HepG2 (cell line): ENCODE measurements around the gene UGT1A3. TPM values are rescaled to one million over a fixed set of nuclear protein-coding genes. Genes with fewer than 3 reads are reported as not detected.

Experiments
- CHD2 ChIP-seq: IDR thresholded peaks from 2 replicates; pipeline ENCODE4 v1.6.1; 2011; ENCODE audit warnings: low read depth, low read length, improper control_type of control experiment
- KAT2B ChIP-seq: fragments of 150-350 bp; IDR thresholded peaks from 2 replicates; pipeline ENCODE4 v1.6.1; 2014; ENCODE audit warnings: low read depth, low read length, borderline replicate concordance
- PITX1 ChIP-seq: sonication (generic); formaldehyde crosslinking; IDR thresholded peaks from 2 replicates; pipeline ENCODE4 v1.5.1; 2020; ENCODE audit warnings: mild to moderate bottlenecking, missing genetic modification reagents
- SETDB1 ChIP-seq: sonication (generic); formaldehyde crosslinking; IDR thresholded peaks from 2 replicates; pipeline ENCODE4 v1.5.1; 2020; ENCODE audit warnings: missing genetic modification reagents, mild to moderate bottlenecking, borderline replicate concordance
- TEAD3 ChIP-seq: optimal IDR thresholded peaks from 2 replicates; pipeline ENCODE3; 2016; ENCODE audit warnings: borderline replicate concordance
- U2AF1 ChIP-seq: fragments of 200-400 bp; formaldehyde crosslinking; optimal IDR thresholded peaks from 2 replicates; pipeline ENCODE3; 2017; ENCODE audit warnings: mild to moderate bottlenecking, low read depth, low read length
- ZBTB39 ChIP-seq: sonication (generic); formaldehyde crosslinking; IDR thresholded peaks from 2 replicates; pipeline ENCODE4 v1.5.0; 2020; ENCODE audit warnings: missing genetic modification reagents
- ZBTB4 ChIP-seq: sonication (generic); formaldehyde crosslinking; IDR thresholded peaks from 2 replicates; pipeline ENCODE4 v1.4.0; 2020; ENCODE audit warnings: missing genetic modification reagents, mild to moderate bottlenecking, borderline replicate concordance
- ZNF17 ChIP-seq: sonication (generic); formaldehyde crosslinking; IDR thresholded peaks from 2 replicates; pipeline ENCODE4 v1.5.0; 2020; ENCODE audit warnings: mild to moderate bottlenecking, missing genetic modification reagents
- ZNF512B ChIP-seq: sonication (generic); formaldehyde crosslinking; IDR thresholded peaks from 2 replicates; pipeline ENCODE4 v1.5.1; 2020; ENCODE audit warnings: missing genetic modification reagents, mild to moderate bottlenecking, borderline replicate concordance
- ZNF562 ChIP-seq: sonication (generic); formaldehyde crosslinking; IDR thresholded peaks from 2 replicates; pipeline ENCODE4 v1.8.0; 2022; ENCODE audit warnings: missing genetic modification reagents, borderline replicate concordance
- ZNF598 ChIP-seq: sonication (generic); formaldehyde crosslinking; IDR thresholded peaks from 2 replicates; pipeline ENCODE4 v1.5.1; 2020; ENCODE audit warnings: mild to moderate bottlenecking, missing genetic modification reagents, borderline replicate concordance
- ZNF609 ChIP-seq: sonication (generic); formaldehyde crosslinking; IDR thresholded peaks from 2 replicates; pipeline ENCODE4 v1.4.0; 2020; ENCODE audit warnings: mild to moderate bottlenecking, missing genetic modification reagents, borderline replicate concordance
- polyA plus RNA-seq, 8 experiments: library from polyadenylated mRNA; depleted of rRNA in 3 of 8; stranded (reverse) in 7 of 8; unstranded in 1 of 8; fragments of >200 nt; fragmentation: Illumina TruSeq in 4 of 8; extraction: Trizol in 4 of 8; gene quantifications; 2 replicates each; pipeline versions ENCODE4 v1.2.1 to v1.2.3, GENCODE V29; 2011 to 2016; ENCODE audit warnings: low read depth in 4 of 8, missing spikeins in 1 of 8, mixed read lengths in 1 of 8; ENCODE audit not compliant: insufficient read depth in 1 of 8
- total RNA-seq, 5 experiments: library from RNA; depleted of rRNA; stranded (reverse); fragments of >200 nt; fragmentation: Illumina TruSeq; extraction: Trizol; gene quantifications; 2 replicates each; pipeline ENCODE4 v1.2.3, GENCODE V29; 2016; ENCODE audit warnings: low read depth in 1 of 5
- TF ChIP-seq, protein P1 (sequence below): sonication (generic); formaldehyde crosslinking; IDR thresholded peaks from 2 replicates; pipeline ENCODE4 v1.8.0; 2022; ENCODE audit warnings: mild to moderate bottlenecking, missing genetic modification reagents, moderate library complexity

Gene UGT1A3
- total and polyA plus RNA-seq, 2 of the 13 experiments (the other 11 are each of a cell fraction or from before 2014, with no cell fraction given) = not detected

- TF ChIP-seq ZBTB4 = no peak
- TF ChIP-seq ZNF17 (CRISPR knock-in tag) = no peak
- TF ChIP-seq, protein P1, sequence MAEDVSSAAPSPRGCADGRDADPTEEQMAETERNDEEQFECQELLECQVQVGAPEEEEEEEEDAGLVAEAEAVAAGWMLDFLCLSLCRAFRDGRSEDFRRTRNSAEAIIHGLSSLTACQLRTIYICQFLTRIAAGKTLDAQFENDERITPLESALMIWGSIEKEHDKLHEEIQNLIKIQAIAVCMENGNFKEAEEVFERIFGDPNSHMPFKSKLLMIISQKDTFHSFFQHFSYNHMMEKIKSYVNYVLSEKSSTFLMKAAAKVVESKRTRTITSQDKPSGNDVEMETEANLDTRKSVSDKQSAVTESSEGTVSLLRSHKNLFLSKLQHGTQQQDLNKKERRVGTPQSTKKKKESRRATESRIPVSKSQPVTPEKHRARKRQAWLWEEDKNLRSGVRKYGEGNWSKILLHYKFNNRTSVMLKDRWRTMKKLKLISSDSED (CRISPR knock-in tag) = no peak
- TF ChIP-seq CHD2 = no peak
- no peak for TF ChIP-seq KAT2B
- peak; percentile 99 for TF ChIP-seq PITX1 (CRISPR knock-in tag)
- TF ChIP-seq ZNF609 (CRISPR knock-in tag) = peak; percentile 100
- TF ChIP-seq TEAD3 (CRISPR knock-in tag) = peak; percentile 96
- 0 out of 2 replicates have a peak, but pooled peaks have one; percentile 79 for TF ChIP-seq ZNF562 (CRISPR knock-in tag)
- TF ChIP-seq U2AF1 = no peak
- TF ChIP-seq ZNF512B (CRISPR knock-in tag) = peak; percentile 87; the same call in 1 of the 2 replicates
- TF ChIP-seq ZNF598 (CRISPR knock-in tag) = no peak
- no peak for TF ChIP-seq ZBTB39 (CRISPR knock-in tag)
- no peak for TF ChIP-seq SETDB1 (CRISPR knock-in tag)
These were observed 27.7 kb downstream of the UGT1A3 start (continued) for GRCh38 chr2:233756429-233757081.
